Ascending aorta (tissue), 2 donors: Measurements from ENCODE around the gene AP5B1. TPM values are rescaled to one million over a fixed set of nuclear protein-coding genes. Genes with fewer than 3 reads are reported as not detected.
"Not testable (repeated sequence)": the region's sequence is repeated elsewhere in the genome, so short reads cannot be mapped to it uniquely, and the experiment has no call there.

ENCODE experiments used
- DNase-seq, 2 donors: peaks; one replicate each; pipeline ENCODE4 v3.0.0-alpha.2; 2019; ENCODE audit warnings: low spot score in 2 of 2
- H3K27ac ChIP-seq, 2 donors: fragments of 200-600 bp; sonication (generic); one replicate each; pipeline ENCODE4 v1.5.1; 2016 to 2017; ENCODE audit warnings: mild to moderate bottlenecking in 1 of 2
- H3K27me3 ChIP-seq: fragments of 200-600 bp; sonication (generic); one replicate; pipeline ENCODE4 v1.5.1; 2017
- H3K36me3 ChIP-seq, 2 donors: fragments of 200-600 bp; sonication (generic); one replicate each; pipeline ENCODE4 v1.5.1; 2016
- H3K4me1 ChIP-seq, 2 donors: fragments of 200-600 bp; sonication (generic); one replicate each; pipeline ENCODE4 v1.5.1; 2016 to 2017; ENCODE audit warnings: mild to moderate bottlenecking in 1 of 2
- H3K4me3 ChIP-seq, 2 donors: fragments of 200-600 bp; sonication (generic); one replicate each; pipeline ENCODE4 v1.5.1; 2016 to 2017; ENCODE audit warnings: mild to moderate bottlenecking in 1 of 2
- H3K9me3 ChIP-seq, 2 donors: fragments of 200-600 bp; sonication (generic); one replicate each; pipeline ENCODE4 v1.5.1; 2016
- CTCF ChIP-seq, 3 experiments: fragments of 200-600 bp in 2 of 3; fragments of 450-650 bp in 1 of 3; sonication (generic) in 2 of 3; IDR thresholded peaks; one replicate each; pipeline ENCODE4 v1.5.1; 2016 to 2019; ENCODE audit warnings: antibody characterized with exemption in 3 of 3, mild to moderate bottlenecking in 1 of 3, moderate library complexity in 1 of 3
- intact Hi-C: fragments of 100-400 bp; cut with DNase I; formaldehyde crosslinking; loops from one replicate; pipeline ENCODE4 v1.15.1; 2023
- total RNA-seq: library from RNA; depleted of rRNA; stranded (reverse); fragments of >200 nt; gene quantifications from one replicate; pipeline ENCODE4 v1.1.0, GENCODE V29; 2016

The AP5B1 gene
- total RNA-seq, 1 donor from 2014 or later, result 31.8 TPM

- no peak for TF ChIP-seq CTCF (IDR thresholded peaks at IDR 0.05)
- H3K9me3 ChIP-seq, result no peaks in the 10 kb centered on the region
- H3K36me3 ChIP-seq, result no peaks in the 10 kb centered on the region
- H3K4me3 ChIP-seq, result no peak overlapping the region
- no peaks in the 10 kb centered on the region for H3K4me1 ChIP-seq
- no peak overlapping the region for H3K27ac ChIP-seq
- no peaks in the 10 kb centered on the region for H3K27me3 ChIP-seq
- DNase-seq, result no peak
- intact Hi-C loops, result no loop called here
These were observed 13.4 kb downstream of the AP5B1 start for GRCh38 chr11:65767406-65767805.

- Histone ChIP-seq H3K9me3 (no peaks in the 10 kb centered on the region), H3K27me3 (no peaks in the 10 kb centered on the region), H3K4me3 (no peak overlapping the region), H3K4me1 (no peaks in the 10 kb centered on the region), H3K36me3 (no peaks in the 10 kb centered on the region), H3K27ac (no peak overlapping the region)
- no peak for TF ChIP-seq CTCF (IDR thresholded peaks at IDR 0.05)
- DNase-seq, result no peak
- intact Hi-C loops, result no loop called here
These were observed 14.2 kb downstream of the AP5B1 start for GRCh38 chr11:65766535-65766934.

GRCh38 chr11:65764434-65764833, 16.3 kb downstream of the AP5B1 start:
- intact Hi-C loops, result no loop called here
- Histone ChIP-seq H3K27me3 (no peaks in the 10 kb centered on the region), H3K27ac (no peak overlapping the region), H3K4me3 (no peak overlapping the region), H3K36me3 (no peaks in the 10 kb centered on the region), H3K9me3 (no peaks in the 10 kb centered on the region), H3K4me1 (no peaks in the 10 kb centered on the region)
- no peak for TF ChIP-seq CTCF (IDR thresholded peaks at IDR 0.05)
- DNase-seq, result no peak

GRCh38 chr11:65762816-65763215, 18.0 kb downstream of the AP5B1 start:
- H3K4me3 ChIP-seq, H3K9me3 ChIP-seq, DNase-seq, intact Hi-C loops, H3K27ac ChIP-seq, H3K4me1 ChIP-seq, H3K27me3 ChIP-seq, H3K36me3 ChIP-seq: not testable (repeated sequence)

- DNase-seq, H3K27me3 ChIP-seq, H3K36me3 ChIP-seq, intact Hi-C loops, H3K4me1 ChIP-seq, H3K27ac ChIP-seq, H3K9me3 ChIP-seq, H3K4me3 ChIP-seq: not testable (repeated sequence)
These were observed 18.6 kb downstream of the AP5B1 start for GRCh38 chr11:65762169-65762568.

- Histone ChIP-seq H3K4me3 (no peak overlapping the region), H3K9me3 (no peaks in the 10 kb centered on the region), H3K27ac (no peak overlapping the region), H3K4me1 (no peaks in the 10 kb centered on the region), H3K27me3 (no peaks in the 10 kb centered on the region), H3K36me3 (no peaks in the 10 kb centered on the region)
- intact Hi-C loops, result no loop called here
- no peak for TF ChIP-seq CTCF (IDR thresholded peaks at IDR 0.05)
- no peak for DNase-seq
These were observed 35.7 kb downstream of the AP5B1 start for GRCh38 chr11:65745049-65745448.

GRCh38 chr11:65744699-65745042, 36.1 kb downstream of the AP5B1 start:
- Histone ChIP-seq H3K9me3 (no peaks in the 10 kb centered on the region), H3K36me3 (no peaks in the 10 kb centered on the region), H3K27me3 (no peaks in the 10 kb centered on the region), H3K27ac (no peak overlapping the region), H3K4me3 (no peak overlapping the region), H3K4me1 (no peaks in the 10 kb centered on the region)
- intact Hi-C loops, result no loop called here
- TF ChIP-seq CTCF (IDR thresholded peaks at IDR 0.05), result no peak
- DNase-seq, result no peak
